H1 (cell line): ENCODE data around the gene HOXC11. TPM values are rescaled to one million over a fixed set of nuclear protein-coding genes. Genes with fewer than 3 reads are reported as not detected.

ENCODE experiments used
- CTCF ChIA-PET: fragments of 300-600 bp; sonication (Branson Sonifier 250); formaldehyde crosslinking; loops from one replicate; lab custom pipeline; 2021; ENCODE audit not compliant: partially characterized antibody; lab: Charles Lee
- POLR2A ChIA-PET: fragments of 300-600 bp; sonication (Branson Sonifier 250); formaldehyde crosslinking; loops from one replicate; lab custom pipeline; 2021; ENCODE audit warnings: inconsistent platforms; ENCODE audit not compliant: partially characterized antibody; lab: Charles Lee
- DNase-seq, 2 experiments: peaks; one replicate each; pipeline versions ENCODE4 v3.0.0 to v3.0.0-alpha.2; 2010 to 2022; ENCODE audit warnings: low spot score in 2 of 2, low read depth in 1 of 2, mixed read lengths in 1 of 2
- FAIRE-seq: peaks from 2 replicates; lab custom pipeline; 2011; peaks lifted over from hg19 to GRCh38; lab: Jason Lieb, UNC
- H2AFZ ChIP-seq: 2 replicates; pipeline ENCODE4 v1.8.1; 2012; ENCODE audit warnings: low read length, inconsistent platforms
- H2AK5ac ChIP-seq: 2 replicates; pipeline ENCODE4 v1.6.1; 2013; ENCODE audit warnings: low read depth, low read length
- H2BK120ac ChIP-seq: replicated peaks from 2 replicates; pipeline ENCODE3; 2013; ENCODE audit warnings: low read depth, low read length, inconsistent platforms
- H2BK12ac ChIP-seq: 2 replicates; pipeline ENCODE4 v1.6.1; 2013; ENCODE audit warnings: low read depth, low read length
- H2BK15ac ChIP-seq: 2 replicates; pipeline ENCODE4 v1.6.1; 2013; ENCODE audit warnings: low read length
- H2BK20ac ChIP-seq: 2 replicates; pipeline ENCODE4 v1.6.1; 2013; ENCODE audit warnings: low read length
- H2BK5ac ChIP-seq: 2 replicates; pipeline ENCODE4 v1.6.1; 2013; ENCODE audit warnings: low read depth, low read length
- H3K14ac ChIP-seq: 2 replicates; pipeline ENCODE4 v1.6.1; 2013; ENCODE audit warnings: inconsistent platforms; ENCODE audit not compliant: insufficient read length
- H3K18ac ChIP-seq: 2 replicates; pipeline ENCODE4 v1.6.1; 2013; ENCODE audit warnings: low read length; ENCODE audit errors: extremely low read depth
- H3K23ac ChIP-seq: 2 replicates; pipeline ENCODE4 v1.6.1; 2013; ENCODE audit warnings: inconsistent platforms; ENCODE audit not compliant: insufficient read length
- H3K23me2 ChIP-seq: 2 replicates; pipeline ENCODE4 v1.6.1; 2013; ENCODE audit warnings: low read depth, low read length
- H3K27ac ChIP-seq: 2 replicates; pipeline ENCODE4 v1.6.1; 2011; ENCODE audit warnings: low read depth, low read length, inconsistent platforms
- H3K27me3 ChIP-seq, 4 experiments: replicated peaks in 1 of 4; 1 replicate in 1 of 4; 2 replicates in 3 of 4; pipeline versions ENCODE4 v1.6.1 to v1.8.1; 2011 to 2013; ENCODE audit warnings: low read length in 3 of 4, mild to moderate bottlenecking in 3 of 4, inconsistent platforms in 2 of 4, mixed read lengths in 2 of 4, moderate library complexity in 1 of 4; ENCODE audit not compliant: control insufficient read depth in 3 of 4, insufficient read depth in 3 of 4; ENCODE audit errors: extremely low read depth in 1 of 4
- H3K36me3 ChIP-seq, 4 experiments: 2 replicates each; pipeline versions ENCODE4 v1.6.1 to v1.8.1; 2011 to 2013; ENCODE audit warnings: mild to moderate bottlenecking in 4 of 4, low read length in 3 of 4, moderate library complexity in 2 of 4, control low read depth in 1 of 4, inconsistent platforms in 1 of 4; ENCODE audit not compliant: insufficient read depth in 4 of 4, control insufficient read depth in 2 of 4
- H3K4ac ChIP-seq: replicated peaks from 2 replicates; pipeline ENCODE3; 2013; ENCODE audit warnings: low read length, low read depth, mixed read lengths, inconsistent platforms; ENCODE audit not compliant: insufficient read length
- H3K4me1 ChIP-seq, 4 experiments: replicated peaks in 1 of 4; 1 replicate in 1 of 4; 2 replicates in 3 of 4; pipeline versions ENCODE4 v1.6.1 to v1.8.1; 2011 to 2013; ENCODE audit warnings: low read length in 3 of 4, inconsistent platforms in 2 of 4, mixed read lengths in 1 of 4; ENCODE audit not compliant: insufficient read depth in 4 of 4, control insufficient read depth in 3 of 4
- H3K4me2 ChIP-seq, 2 experiments: 2 replicates each; pipeline versions ENCODE4 v1.6.1 to v1.8.1; 2011 to 2013; ENCODE audit warnings: low read depth in 2 of 2, low read length in 2 of 2, control low read depth in 1 of 2, inconsistent platforms in 1 of 2, mild to moderate bottlenecking in 1 of 2; ENCODE audit not compliant: insufficient read depth in 1 of 2
- H3K4me3 ChIP-seq, 4 experiments: fragments of 200-600, 300-600 bp in 1 of 4; sonication (generic), shearing (Covaris generic), sonication (Bioruptor Twin) in 1 of 4; 2 replicates each; pipeline versions ENCODE4 v1.5.1 to v1.8.1; 2011 to 2016; ENCODE audit warnings: low read length in 4 of 4, low read depth in 3 of 4, control low read depth in 2 of 4, inconsistent platforms in 2 of 4, mild to moderate bottlenecking in 2 of 4, mixed read lengths in 1 of 4, moderate library complexity in 1 of 4; ENCODE audit not compliant: insufficient read depth in 2 of 4; ENCODE audit errors: extremely low read depth in 1 of 4
- H3K56ac ChIP-seq: replicated peaks from 2 replicates; pipeline ENCODE3; 2013; ENCODE audit warnings: low read depth, mild to moderate bottlenecking, mixed read lengths, low read length, inconsistent platforms; ENCODE audit not compliant: insufficient read length
- H3K79me1 ChIP-seq: 2 replicates; pipeline ENCODE4 v1.6.1; 2013; ENCODE audit warnings: low read depth, low read length, control low read depth
- H3K79me2 ChIP-seq, 2 experiments: 2 replicates each; pipeline versions ENCODE4 v1.6.1 to v1.8.1; 2012 to 2013; ENCODE audit warnings: low read length in 2 of 2, mild to moderate bottlenecking in 2 of 2, inconsistent platforms in 1 of 2; ENCODE audit not compliant: insufficient read depth in 2 of 2, control insufficient read depth in 1 of 2
- H3K9ac ChIP-seq, 4 experiments: replicated peaks in 1 of 4; 1 replicate in 1 of 4; 2 replicates in 3 of 4; pipeline versions ENCODE4 v1.6.1 to v1.8.1; 2011 to 2013; ENCODE audit warnings: low read depth in 3 of 4, low read length in 3 of 4, control low read depth in 2 of 4, mild to moderate bottlenecking in 2 of 4, moderate library complexity in 2 of 4, inconsistent platforms in 1 of 4; ENCODE audit errors: extremely low read depth in 1 of 4
- H3K9me3 ChIP-seq, 2 experiments: 2 replicates each; pipeline versions ENCODE4 v1.6.1 to v1.8.1; 2012 to 2013; ENCODE audit warnings: mild to moderate bottlenecking in 2 of 2, moderate library complexity in 2 of 2, control low read depth in 1 of 2, inconsistent platforms in 1 of 2, low read depth in 1 of 2, low read length in 1 of 2, mixed read lengths in 1 of 2; ENCODE audit not compliant: insufficient read depth in 2 of 2
- H4K20me1 ChIP-seq, 2 experiments: replicated peaks in 1 of 2; 2 replicates each; pipeline versions ENCODE3 to v1.8.1; 2011 to 2013; ENCODE audit warnings: inconsistent platforms in 2 of 2, low read length in 2 of 2, mild to moderate bottlenecking in 1 of 2; ENCODE audit not compliant: insufficient read depth in 2 of 2, control insufficient read depth in 1 of 2
- H4K5ac ChIP-seq: 2 replicates; pipeline ENCODE4 v1.6.1; 2013; ENCODE audit warnings: low read length, low read depth, mixed read lengths, inconsistent platforms; ENCODE audit not compliant: insufficient read length
- H4K8ac ChIP-seq: 2 replicates; pipeline ENCODE4 v1.8.0; 2013; ENCODE audit warnings: mild to moderate bottlenecking, moderate library complexity, low read length, inconsistent platforms; ENCODE audit not compliant: insufficient read depth; ENCODE audit errors: extremely low read depth
- H4K91ac ChIP-seq: replicated peaks from 2 replicates; pipeline ENCODE3; 2013; ENCODE audit warnings: low read length, mixed read lengths, inconsistent platforms; ENCODE audit not compliant: insufficient read length
- CHD2 ChIP-seq: IDR thresholded peaks from 2 replicates; pipeline ENCODE4 v1.6.1; 2012; ENCODE audit warnings: low read length, improper control_type of control experiment
- CREB1 ChIP-seq: IDR thresholded peaks from 2 replicates; pipeline ENCODE4 v1.6.1; 2012; ENCODE audit warnings: inconsistent platforms
- JUN ChIP-seq: IDR thresholded peaks from 2 replicates; pipeline ENCODE4 v1.6.1; 2011; ENCODE audit warnings: low read depth, mild to moderate bottlenecking, improper control_type of control experiment, low read length
- POU5F1 ChIP-seq: IDR thresholded peaks from 2 replicates; pipeline ENCODE4 v1.6.1; 2011; ENCODE audit warnings: low read depth, mild to moderate bottlenecking, low read length, moderate library complexity
- RBBP5 ChIP-seq: IDR thresholded peaks from 2 replicates; pipeline ENCODE4 v1.7.1; 2012; ENCODE audit warnings: low read depth, mild to moderate bottlenecking, inconsistent platforms, low read length, moderate library complexity, borderline replicate concordance
- WGBS, 2 experiments: shearing (Covaris generic) in 1 of 2; methylation state at CpG; one replicate each; pipeline versions ENCODE4 v1.1.6 to v1.1.7; 2013 to 2015; ENCODE audit warnings: low lambda C conversion rate in 2 of 2, mixed read lengths in 2 of 2, inconsistent platforms in 1 of 2, low coverage in 1 of 2, missing lambda C conversion rate in 1 of 2; ENCODE audit not compliant: insufficient replicate concordance in 2 of 2, insufficient coverage in 1 of 2, insufficient read length in 1 of 2; ENCODE audit errors: extremely low coverage in 1 of 2, missing lambda C conversion rate in 1 of 2; 5-methylcytosine and 5-hydroxymethylcytosine counted together
- polyA plus RNA-seq, 7 experiments: library from polyadenylated mRNA; depleted of rRNA in 3 of 7; stranded (reverse) in 5 of 7; unstranded in 2 of 7; fragments of >200 nt in 5 of 7; fragments of 200-250 nt in 2 of 7; gene quantifications; 1 replicate in 5 of 7; 2 replicates in 1 of 7; 4 replicates in 1 of 7; pipeline versions ENCODE4 v1.2.1 to v1.2.3, GENCODE V29; 2011 to 2013; ENCODE audit warnings: missing spikeins in 2 of 7, mixed read lengths in 2 of 7
- total RNA-seq: library from RNA; stranded (reverse); fragmentation: NEBNext Ultra II Directional; extraction: Animal tissue kit (Norgen Biotek cat#: 25700); gene quantifications from 2 replicates; pipeline ENCODE4 v1.2.1, GENCODE V29; 2021
- TF ChIP-seq, protein P1 (sequence below): IDR thresholded peaks from 2 replicates; pipeline ENCODE4 v1.6.1; 2011; ENCODE audit warnings: low read length, improper control_type of control experiment

HOXC11 gene
- total and polyA plus RNA-seq, 2 of the 8 experiments (the other 6 are each of a cell fraction or from before 2014, with no cell fraction given), result not detected

GRCh38 chr12:54014377-54015017 is 41.6 kb downstream of the HOXC11 start:
- H3K36me3 ChIP-seq, result no peaks in the 10 kb centered on the region
- H3K4ac ChIP-seq, result no peak overlapping the region
- no peak overlapping the region for H4K5ac ChIP-seq
- H3K56ac ChIP-seq, result no peak overlapping the region
- H3K18ac ChIP-seq, result no peak overlapping the region; the same call in 1 of the 2 replicates
- no peak for FAIRE-seq
- H2BK20ac ChIP-seq, result no peak overlapping the region
- no peak overlapping the region for H3K4me3 ChIP-seq
- H3K9ac ChIP-seq, result no peak overlapping the region
- H3K79me2 ChIP-seq, result no peaks in the 10 kb centered on the region
- ChIA-PET POLR2A (interaction anchor here (0.5 to 1.2 kb wide), 2 partner anchors 36 to 44 kb away, joined by 3 read pairs; no protein-coding TSS in a partner anchor), CTCF (interaction anchor here (1.2 to 3.8 kb wide), 7 partner anchors 10 to 187 kb away, joined by 3 to 50 read pairs (median 8); partner anchors contain the start of gene HOXC9)
- peaks cover 3% of the 10 kb centered on the region; the same call in 1 of the 2 replicates for H3K23me2 ChIP-seq
- H2BK120ac ChIP-seq, result no peak overlapping the region
- H3K14ac ChIP-seq, result no peak overlapping the region
- DNase-seq, result peak in 1 of 2 experiments; percentile 56
- H3K27ac ChIP-seq, result no peak overlapping the region
- H3K79me1 ChIP-seq, result no peaks in the 10 kb centered on the region
- no peak overlapping the region for H2BK15ac ChIP-seq
- no peak overlapping the region for H2BK5ac ChIP-seq
- H2AFZ ChIP-seq, result no peak overlapping the region
- peaks cover 92 to 100% (median 99%) of the 10 kb centered on the region in 4 experiments for H3K27me3 ChIP-seq
- no peak overlapping the region for H4K91ac ChIP-seq
- no peak overlapping the region for H3K23ac ChIP-seq
- H3K9me3 ChIP-seq, result no peaks in the 10 kb centered on the region
- no peak overlapping the region for H2AK5ac ChIP-seq
- H4K8ac ChIP-seq, result no peak overlapping the region
- H3K4me2 ChIP-seq, result no peak overlapping the region
- H4K20me1 ChIP-seq, result peaks cover 4 to 40% of the 10 kb centered on the region in 2 experiments
- H3K4me1 ChIP-seq, result peaks cover 0 to 12% (median 3%) of the 10 kb centered on the region in 4 experiments; a peak in 5 of 7 replicates
- H2BK12ac ChIP-seq, result no peak overlapping the region
- 11% methylated on average over 33 of the region's 36 CpGs; no CpG with 5 or more reads in 1 of the 2 experiments for WGBS, 2 experiments
- TF ChIP-seq JUN (no peak), RBBP5 (no peak), POU5F1 (no peak), CHD2 (no peak), CREB1 (no peak)
- TF ChIP-seq, protein P1, sequence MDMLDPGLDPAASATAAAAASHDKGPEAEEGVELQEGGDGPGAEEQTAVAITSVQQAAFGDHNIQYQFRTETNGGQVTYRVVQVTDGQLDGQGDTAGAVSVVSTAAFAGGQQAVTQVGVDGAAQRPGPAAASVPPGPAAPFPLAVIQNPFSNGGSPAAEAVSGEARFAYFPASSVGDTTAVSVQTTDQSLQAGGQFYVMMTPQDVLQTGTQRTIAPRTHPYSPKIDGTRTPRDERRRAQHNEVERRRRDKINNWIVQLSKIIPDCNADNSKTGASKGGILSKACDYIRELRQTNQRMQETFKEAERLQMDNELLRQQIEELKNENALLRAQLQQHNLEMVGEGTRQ, result no peak
